Measurements from ENCODE around the gene TRIM5. TPM values are rescaled to one million over a fixed set of nuclear protein-coding genes. Genes with fewer than 3 reads are reported as not detected.

TRIM5 gene
- total and polyA plus RNA-seq, 12 donors = 8.2 to 36.4 (median 30.7) TPM

- 26 to 36% (median 29%) methylated on average over 2 of the region's 2 CpGs for WGBS, 4 donors
- Histone ChIP-seq H3K27ac (peak within 1 kb of the TSS; percentile 51 to 86 (median 81)), H3K36me3 (replicated peaks in 1 of 2) (no peaks in the 10 kb centered on the region), H3K4me3 (peak within 1 kb of the TSS in 2 of 4 donors; percentile 22 to 46), H3K4me1 (replicated peaks in 1 of 2) (peaks cover 0 to 17% of the 10 kb centered on the region in 2 donors), H3K9me3 (replicated peaks in 1 of 3) (no peaks in the 10 kb centered on the region), H3K27me3 (no peaks in the 10 kb centered on the region)
- TF ChIP-seq POLR2A (IDR thresholded peaks at IDR 0.05) = no peak
- no peak for TF ChIP-seq CTCF (IDR thresholded peaks at IDR 0.05)
- DNase-seq = peak in 3 of 7 donors; percentile 17 to 35 (median 34)
- intact Hi-C loops (cut with DNase I) = no loop called here
These were observed 4.7 kb upstream of the TRIM5 start, which contains the start of gene TRIM22 for GRCh38 chr11:5689551-5689983. Gene TRIM22 (plus strand): TSS chr11:5689790. CDS start chr11:5696233, 6,443 bp downstream.

GRCh38 chr11:5688482-5688881 lies 3.6 kb upstream of the TRIM5 start:
- Histone ChIP-seq H3K27me3 (no peaks in the 10 kb centered on the region), H3K4me3 (no peak overlapping the region), H3K9me3 (replicated peaks in 1 of 3) (no peaks in the 10 kb centered on the region), H3K4me1 (replicated peaks in 1 of 2) (peaks cover 0 to 11% of the 10 kb centered on the region in 2 donors), H3K36me3 (replicated peaks in 1 of 2) (no peaks in the 10 kb centered on the region), H3K27ac (no peak overlapping the region)
- TF ChIP-seq POLR2A (IDR thresholded peaks at IDR 0.05) (no peak), CTCF (IDR thresholded peaks at IDR 0.05) (no peak)
- intact Hi-C loops (cut with DNase I) = no loop called here
- no peak for DNase-seq
- 87 to 100% (median 94%) methylated on average over 1 of the region's 1 CpG for WGBS, 4 donors

GRCh38 chr11:5686426-5686825 lies 1.6 kb upstream of the TRIM5 start:
- H3K9me3 ChIP-seq (replicated peaks in 1 of 3) = no peaks in the 10 kb centered on the region
- H3K27me3 ChIP-seq = no peaks in the 10 kb centered on the region
- 84 to 97% (median 94%) methylated on average over 4 of the region's 4 CpGs for WGBS, 4 donors
- no peaks in the 10 kb centered on the region for H3K36me3 ChIP-seq (replicated peaks in 1 of 2)
- no peak for TF ChIP-seq CTCF (IDR thresholded peaks at IDR 0.05)
- no peak for TF ChIP-seq POLR2A (IDR thresholded peaks at IDR 0.05)
- no peak for DNase-seq
- no peak overlapping the region for H3K27ac ChIP-seq
- H3K4me3 ChIP-seq = no peak overlapping the region
- peaks cover 0 to 11% of the 10 kb centered on the region in 2 donors for H3K4me1 ChIP-seq (replicated peaks in 1 of 2)
- intact Hi-C loops (cut with DNase I) = no loop called here

- H3K4me1 ChIP-seq (replicated peaks in 1 of 2) = peaks cover 0 to 9% of the 10 kb centered on the region in 2 donors
- H3K36me3 ChIP-seq (replicated peaks in 1 of 2) = peaks cover 0 to 7% of the 10 kb centered on the region in 2 donors
- 24 to 46% (median 29%) methylated on average over 6 to 7 of the region's 8 CpGs for WGBS, 4 donors
- peak overlapping the region; percentile 93 to 99 (median 97) for H3K27ac ChIP-seq
- no peaks in the 10 kb centered on the region for H3K9me3 ChIP-seq (replicated peaks in 1 of 3)
- peak overlapping the region in 3 of 4 donors; percentile 36 to 57 (median 43) for H3K4me3 ChIP-seq
- no peaks in the 10 kb centered on the region for H3K27me3 ChIP-seq
- intact Hi-C loops (cut with DNase I) = no loop called here
- DNase-seq = peak in 1 of 7 donors; percentile 16
- no peak for TF ChIP-seq CTCF (IDR thresholded peaks at IDR 0.05)
- TF ChIP-seq POLR2A (IDR thresholded peaks at IDR 0.05) = no peak
These were observed 733 bp downstream of the TRIM5 start for GRCh38 chr11:5684036-5684645.

Data from adrenal gland (tissue), 12 donors.